Breast epithelium (tissue), 3 donors: ENCODE results near the gene COPS2.
"Not testable (repeated sequence)": the region's sequence is repeated elsewhere in the genome, so short reads cannot be mapped to it uniquely, and the experiment has no call there.

Source experiments
- CTCF ChIP-seq, 3 donors: fragments of 450-650 bp; IDR thresholded peaks; one replicate each; pipeline ENCODE4 v1.5.1; 2016 to 2017; ENCODE audit warnings: antibody characterized with exemption in 3 of 3, mild to moderate bottlenecking in 3 of 3, moderate library complexity in 3 of 3
- POLR2A ChIP-seq: fragments of 450-650 bp; IDR thresholded peaks from one replicate; pipeline ENCODE4 v1.6.1; 2016; ENCODE audit warnings: antibody characterized with exemption, mild to moderate bottlenecking, moderate library complexity
- POLR2AphosphoS5 ChIP-seq, 3 donors: sonication (generic); formaldehyde crosslinking; IDR thresholded peaks; one replicate each; pipeline ENCODE4 v1.6.1; 2017; ENCODE audit warnings: antibody characterized with exemption in 3 of 3

- TF ChIP-seq POLR2A; CTCF (IDR thresholded peaks at IDR 0.05); POLR2AphosphoS5 (IDR thresholded peaks at IDR 0.05): not testable (repeated sequence)
Observed at GRCh38 chr15:49074589-49075287, 80.7 kb downstream of the COPS2 start.
